Caco-2 (cell line): ENCODE results near the gene IPO4. TPM values are rescaled to one million over a fixed set of nuclear protein-coding genes. Genes with fewer than 3 reads are reported as not detected.
A peak's percentile ranks its signal among the peaks of the same experiment; 100 is the strongest.

Experiments
- BruUV-seq: library from RNA; stranded (reverse); fragments of 400-500 nt; replicated peaks from 2 replicates; lab custom pipeline; 2021; lab: Mats Ljungman, UMichigan
- CTCF ChIA-PET: fragments of 300-600 bp; sonication (Branson Sonifier 250); formaldehyde crosslinking; loops from one replicate; lab custom pipeline; 2022; ENCODE audit warnings: antibody characterized with exemption; lab: Charles Lee
- POLR2A ChIA-PET: fragments of 300-600 bp; sonication (Branson Sonifier 250); formaldehyde crosslinking; loops from one replicate; lab custom pipeline; 2022; ENCODE audit warnings: antibody characterized with exemption; lab: Charles Lee
- DNase-seq, 2 experiments: peaks; one replicate each; pipeline versions ENCODE4 v3.0.0 to v3.0.0-alpha.2; 2020 to 2022
- H3K27me3 ChIP-seq: replicated peaks from 2 replicates; pipeline ENCODE4 v1.6.0; 2011; ENCODE audit warnings: low read length; ENCODE audit not compliant: control insufficient read depth, insufficient read depth
- H3K36me3 ChIP-seq: 2 replicates; pipeline ENCODE4 v1.5.1; 2011; ENCODE audit warnings: low read length; ENCODE audit not compliant: control insufficient read depth, insufficient read depth
- H3K4me1 ChIP-seq: fragments of 250-450 bp; sonication (Bioruptor Pico); 2 replicates; pipeline ENCODE4 v1.5.1; 2020; ENCODE audit warnings: mild to moderate bottlenecking
- H3K4me3 ChIP-seq: 2 replicates; pipeline ENCODE4 v1.5.1; 2011; ENCODE audit warnings: low read depth, mild to moderate bottlenecking, control low read depth, low read length
- H3K9me3 ChIP-seq: fragments of 250-450 bp; sonication (Bioruptor Pico); 2 replicates; pipeline ENCODE4 v1.5.1; 2020; ENCODE audit warnings: mild to moderate bottlenecking, moderate library complexity
- H3K27ac Mint-ChIP-seq: one replicate; pipeline ENCODE4 v1.8.0; 2022; ENCODE audit warnings: mixed read lengths; ENCODE audit not compliant: unreplicated experiment
- H3K27me3 Mint-ChIP-seq: one replicate; pipeline ENCODE4 v1.8.0; 2022; ENCODE audit warnings: mixed read lengths; ENCODE audit not compliant: insufficient read depth, unreplicated experiment
- H3K36me3 Mint-ChIP-seq: one replicate; pipeline ENCODE4 v1.8.0; 2022; ENCODE audit warnings: mild to moderate bottlenecking, mixed read lengths; ENCODE audit not compliant: insufficient read depth, unreplicated experiment
- H3K4me1 Mint-ChIP-seq: one replicate; pipeline ENCODE4 v1.8.0; 2022; ENCODE audit warnings: low read depth, mixed read lengths; ENCODE audit not compliant: unreplicated experiment
- H3K4me3 Mint-ChIP-seq: one replicate; pipeline ENCODE4 v1.8.0; 2022; ENCODE audit warnings: mild to moderate bottlenecking, moderate library complexity, mixed read lengths; ENCODE audit not compliant: unreplicated experiment
- H3K9me3 Mint-ChIP-seq: one replicate; pipeline ENCODE4 v1.8.0; 2022; ENCODE audit warnings: mixed read lengths; ENCODE audit not compliant: unreplicated experiment
- intact Hi-C: fragments of 100-400 bp; cut with micrococcal nuclease; formaldehyde crosslinking; loops from one replicate; pipeline ENCODE4 v1.10.0; 2022; ENCODE audit not compliant: unreplicated experiment
- total RNA-seq: library from RNA; stranded (reverse); gene quantifications from 2 replicates; pipeline ENCODE4 v1.2.3, GENCODE V29; 2022
- TF ChIP-seq, protein P1 (sequence below), 2 experiments: fragments of 200-600 bp in 1 of 2; IDR thresholded peaks; 1 replicate in 1 of 2; 2 replicates in 1 of 2; pipeline versions ENCODE4 v1.5.1 to v1.8.0; 2011 to 2022; ENCODE audit warnings: antibody characterized with exemption in 1 of 2, control low read depth in 1 of 2, inconsistent platforms in 1 of 2, low read depth in 1 of 2, low read length in 1 of 2, mild to moderate bottlenecking in 1 of 2, moderate library complexity in 1 of 2; ENCODE audit not compliant: insufficient read depth in 1 of 2, severe bottlenecking in 1 of 2, unreplicated experiment in 1 of 2

IPO4 gene
- total RNA-seq, 1 experiment from 2014 or later = 85.4 TPM

DNA sequence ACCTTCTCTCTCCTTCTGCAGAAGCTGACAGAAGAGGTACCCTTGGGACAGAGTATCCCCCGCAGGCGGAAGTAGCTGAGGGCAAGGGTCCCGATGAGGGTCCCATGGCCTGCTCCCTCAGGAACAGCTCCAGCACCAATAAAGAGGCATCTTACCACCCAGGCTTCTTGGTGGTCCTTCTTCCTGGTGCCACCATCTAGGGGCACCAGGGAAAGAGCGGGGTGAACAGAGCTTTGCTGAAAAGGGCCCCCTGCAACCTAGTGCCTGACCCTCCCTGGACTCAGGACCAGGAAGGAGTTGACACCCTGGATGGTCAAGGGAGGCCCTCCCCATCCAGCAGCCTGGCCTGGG lies 28.1 kb downstream of the IPO4 start:
- intact Hi-C loops = no loop called here
- CTCF ChIA-PET = interaction anchor here (1.0 to 2.3 kb wide), 10 partner anchors 13 to 572 kb away, joined by 3 to 47 read pairs (median 9); partner anchors contain the start of genes CIDEB, DCAF11, EMC9 and NRL
- H3K9me3 ChIP-seq = no peaks in the 10 kb centered on the region
- no TSS peak for BruUV-seq
- peaks cover 2% of the 10 kb centered on the region for H3K36me3 ChIP-seq
- H3K27ac Mint-ChIP-seq = peak overlapping the region; percentile 82
- no peaks in the 10 kb centered on the region for H3K27me3 ChIP-seq
- H3K4me3 Mint-ChIP-seq = no peak overlapping the region
- peaks cover 51% of the 10 kb centered on the region for H3K36me3 Mint-ChIP-seq
- no peak overlapping the region for H3K4me3 ChIP-seq
- DNase-seq = no peak
- POLR2A ChIA-PET = interaction anchor here (1.0 to 2.5 kb wide), 5 partner anchors 14 to 67 kb away, joined by 5 to 16 read pairs (median 8); partner anchors contain the start of genes DCAF11, EMC9, NRL and PCK2
- H3K9me3 Mint-ChIP-seq = no peaks in the 10 kb centered on the region
- H3K4me1 ChIP-seq = peaks cover 12% of the 10 kb centered on the region
- TF ChIP-seq, protein P1, sequence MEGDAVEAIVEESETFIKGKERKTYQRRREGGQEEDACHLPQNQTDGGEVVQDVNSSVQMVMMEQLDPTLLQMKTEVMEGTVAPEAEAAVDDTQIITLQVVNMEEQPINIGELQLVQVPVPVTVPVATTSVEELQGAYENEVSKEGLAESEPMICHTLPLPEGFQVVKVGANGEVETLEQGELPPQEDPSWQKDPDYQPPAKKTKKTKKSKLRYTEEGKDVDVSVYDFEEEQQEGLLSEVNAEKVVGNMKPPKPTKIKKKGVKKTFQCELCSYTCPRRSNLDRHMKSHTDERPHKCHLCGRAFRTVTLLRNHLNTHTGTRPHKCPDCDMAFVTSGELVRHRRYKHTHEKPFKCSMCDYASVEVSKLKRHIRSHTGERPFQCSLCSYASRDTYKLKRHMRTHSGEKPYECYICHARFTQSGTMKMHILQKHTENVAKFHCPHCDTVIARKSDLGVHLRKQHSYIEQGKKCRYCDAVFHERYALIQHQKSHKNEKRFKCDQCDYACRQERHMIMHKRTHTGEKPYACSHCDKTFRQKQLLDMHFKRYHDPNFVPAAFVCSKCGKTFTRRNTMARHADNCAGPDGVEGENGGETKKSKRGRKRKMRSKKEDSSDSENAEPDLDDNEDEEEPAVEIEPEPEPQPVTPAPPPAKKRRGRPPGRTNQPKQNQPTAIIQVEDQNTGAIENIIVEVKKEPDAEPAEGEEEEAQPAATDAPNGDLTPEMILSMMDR (IDR thresholded peaks at IDR 0.05; ENCODE audit: insufficient read depth in 1 of 2, low read depth in 1 of 2, low read length in 1 of 2, severe bottlenecking in 1 of 2, unreplicated experiment in 1 of 2) = no peak
- no peaks in the 10 kb centered on the region for H3K27me3 Mint-ChIP-seq
- H3K4me1 Mint-ChIP-seq = peaks cover 6% of the 10 kb centered on the region

- Mint-ChIP-seq H3K27ac (no peak overlapping the region), H3K4me1 (peaks cover 6% of the 10 kb centered on the region), H3K27me3 (no peaks in the 10 kb centered on the region), H3K9me3 (no peaks in the 10 kb centered on the region), H3K4me3 (no peak overlapping the region), H3K36me3 (peaks cover 50% of the 10 kb centered on the region)
- Histone ChIP-seq H3K9me3 (no peaks in the 10 kb centered on the region), H3K36me3 (peaks cover 2% of the 10 kb centered on the region), H3K4me1 (peaks cover 12% of the 10 kb centered on the region), H3K27me3 (no peaks in the 10 kb centered on the region), H3K4me3 (no peak overlapping the region)
- BruUV-seq = no TSS peak
- intact Hi-C loops = no loop called here
- TF ChIP-seq, protein P1 (IDR thresholded peaks at IDR 0.05; ENCODE audit: insufficient read depth in 1 of 2, low read depth in 1 of 2, low read length in 1 of 2, severe bottlenecking in 1 of 2, unreplicated experiment in 1 of 2) = no peak
- POLR2A ChIA-PET = interaction anchor here (1.8 to 2.5 kb wide), 2 partner anchors 13 to 24 kb away, joined by 7 to 15 read pairs; partner anchors contain the start of genes PSME1, PSME2 and RNF31
- CTCF ChIA-PET = interaction anchor here (0.7 to 2.3 kb wide), 7 partner anchors 13 to 148 kb away, joined by 3 to 47 read pairs (median 8); partner anchors contain the start of genes CIDEB, PSME1, PSME2 and RNF31
- DNase-seq = no peak
Observed at GRCh38 chr14:24159777-24160498, 28.7 kb downstream of the IPO4 start.

DNA sequence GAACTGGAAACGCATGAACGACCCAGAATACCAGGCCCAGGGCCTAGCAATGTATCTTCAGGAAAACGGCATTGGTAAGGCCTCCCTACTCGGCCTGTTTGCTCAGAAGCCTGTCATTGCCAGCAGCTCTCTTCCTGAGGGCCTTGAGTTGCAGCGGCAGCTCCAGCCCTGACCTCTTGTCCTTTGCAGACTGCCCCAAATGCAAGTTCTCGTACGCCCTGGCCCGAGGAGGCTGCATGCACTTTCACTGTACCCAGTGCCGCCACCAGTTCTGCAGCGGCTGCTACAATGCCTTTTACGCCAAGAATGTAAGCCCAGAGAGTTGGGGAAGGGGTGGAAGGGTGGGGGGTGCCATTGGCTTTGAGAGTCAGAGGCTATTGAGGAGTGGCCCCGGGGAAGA lies 31.3 kb downstream of the IPO4 start:
- Mint-ChIP-seq H3K4me1 (peaks cover 6% of the 10 kb centered on the region), H3K27ac (no peak overlapping the region), H3K36me3 (peaks cover 53% of the 10 kb centered on the region), H3K4me3 (no peak overlapping the region), H3K27me3 (no peaks in the 10 kb centered on the region), H3K9me3 (no peaks in the 10 kb centered on the region)
- Histone ChIP-seq H3K4me3 (no peak overlapping the region), H3K36me3 (peaks cover 2% of the 10 kb centered on the region; the same call in 1 of the 2 replicates), H3K4me1 (peaks cover 12% of the 10 kb centered on the region), H3K27me3 (no peaks in the 10 kb centered on the region), H3K9me3 (no peaks in the 10 kb centered on the region)
- POLR2A ChIA-PET = interaction anchor here (0.8 kb wide), 1 partner anchor 43 kb away, joined by 4 read pairs; the partner anchor contains the start of genes DCAF11 and NRL
- TF ChIP-seq, protein P1 (IDR thresholded peaks at IDR 0.05; ENCODE audit: insufficient read depth in 1 of 2, low read depth in 1 of 2, low read length in 1 of 2, severe bottlenecking in 1 of 2, unreplicated experiment in 1 of 2) = no peak
- intact Hi-C loops = no loop called here
- CTCF ChIA-PET = no interaction called here
- DNase-seq = no peak
- BruUV-seq = no TSS peak
